NCI-H524 (cell line): ENCODE data around the gene CDC42BPA.
A peak's percentile ranks its signal among the peaks of the same experiment; 100 is the strongest.
"Not testable (repeated sequence)": the region's sequence is repeated elsewhere in the genome, so short reads cannot be mapped to it uniquely, and the experiment has no call there.

Source experiments
- DNase-seq, 2 experiments: peaks; one replicate each; lab custom pipeline; 2025; lab: John Stamatoyannopoulos, UW

Gene CDC42BPA

GRCh38 chr1:227131193-227131592 lies 187.1 kb downstream of the CDC42BPA start:
- DNase-seq = peak in 1 of 2 experiments; percentile 6

GRCh38 chr1:227127891-227128290 lies 190.4 kb downstream of the CDC42BPA start:
- no peak for DNase-seq

- no peak for DNase-seq
Measured at GRCh38 chr1:227125929-227126545, 192.3 kb downstream of the CDC42BPA start.

GRCh38 chr1:227124473-227124872 lies 193.8 kb downstream of the CDC42BPA start:
- no peak for DNase-seq

GRCh38 chr1:227120826-227121225 lies 197.5 kb downstream of the CDC42BPA start:
- DNase-seq = no peak

- DNase-seq = no peak
Measured at GRCh38 chr1:227112538-227112937, 205.8 kb downstream of the CDC42BPA start.

GRCh38 chr1:227111782-227112181 lies 206.5 kb downstream of the CDC42BPA start:
- no peak for DNase-seq

GRCh38 chr1:227105291-227105690 lies 213.0 kb downstream of the CDC42BPA start:
- DNase-seq = not testable (repeated sequence)

GRCh38 chr1:227102056-227102455 lies 216.2 kb downstream of the CDC42BPA start:
- DNase-seq = no peak

- no peak for DNase-seq
Measured at GRCh38 chr1:227094249-227094966, 223.9 kb downstream of the CDC42BPA start.

- DNase-seq = no peak
Measured at GRCh38 chr1:227093309-227093708, 225.0 kb downstream of the CDC42BPA start.

GRCh38 chr1:227092069-227092468 lies 226.2 kb downstream of the CDC42BPA start:
- DNase-seq = no peak

- no peak for DNase-seq
Measured at GRCh38 chr1:227086636-227087035, 231.7 kb downstream of the CDC42BPA start.

- DNase-seq = no peak
Measured at GRCh38 chr1:227082999-227083746, 235.1 kb downstream of the CDC42BPA start.

GRCh38 chr1:227077783-227078182 lies 240.5 kb downstream of the CDC42BPA start:
- DNase-seq = no peak

GRCh38 chr1:227073786-227074185 lies 244.5 kb downstream of the CDC42BPA start:
- DNase-seq = no peak

GRCh38 chr1:227072991-227073390 lies 245.3 kb downstream of the CDC42BPA start:
- DNase-seq = no peak

- DNase-seq = no peak
Measured at GRCh38 chr1:227071895-227072587, 246.3 kb downstream of the CDC42BPA start.

- DNase-seq = no peak
Measured at GRCh38 chr1:227070638-227071285, 247.5 kb downstream of the CDC42BPA start.

GRCh38 chr1:227069490-227069889 lies 248.8 kb downstream of the CDC42BPA start:
- no peak for DNase-seq

- DNase-seq = no peak
Measured at GRCh38 chr1:227068883-227069282, 249.4 kb downstream of the CDC42BPA start.

- no peak for DNase-seq
Measured at GRCh38 chr1:227066999-227067398, 251.3 kb downstream of the CDC42BPA start.
